Adrenal gland (tissue), 5 donors: ENCODE data around the gene MADD.

Experiments used
- CTCF ChIP-seq, 6 experiments: fragments of 450-650 bp in 4 of 6; fragments of 200-600 bp in 2 of 6; sonication (generic) in 1 of 6; IDR thresholded peaks; 1 replicate in 5 of 6; 2 replicates in 1 of 6; pipeline versions ENCODE4 v1.5.1 to v1.8.0; 2016 to 2021; ENCODE audit warnings: antibody characterized with exemption in 6 of 6, mild to moderate bottlenecking in 2 of 6, moderate library complexity in 1 of 6
- POLR2A ChIP-seq, 2 donors: fragments of 450-650 bp; IDR thresholded peaks; one replicate each; pipeline ENCODE4 v1.6.1; 2017; ENCODE audit warnings: antibody characterized with exemption in 2 of 2, mild to moderate bottlenecking in 2 of 2, moderate library complexity in 1 of 2
- donor health status: DM: no; HTN: no; CAD: no.

- TF ChIP-seq CTCF (IDR thresholded peaks at IDR 0.05) (no peak), POLR2A (IDR thresholded peaks at IDR 0.05) (no peak)
Measured at GRCh38 chr11:47331454-47332302, 61.7 kb downstream of the MADD start.
